ENCODE measurements around the gene PCSK7. TPM values are rescaled to one million over a fixed set of nuclear protein-coding genes. Genes with fewer than 3 reads are reported as not detected.

Gene PCSK7
- total and polyA plus RNA-seq, 2 of the 8 experiments (the other 6 are each of a cell fraction or from before 2014, with no cell fraction given): 23.4 to 38.5 TPM

- H3K27ac ChIP-seq (ENCODE audit: low read depth, low read length): no peak overlapping the region
- ChIA-PET POLR2A (ENCODE audit: partially characterized antibody) (interaction anchor here (1.7 to 1.8 kb wide), 2 partner anchors 10 to 11 kb away, joined by 4 to 18 read pairs; partner anchors contain the start of gene SIDT2), CTCF (ENCODE audit: partially characterized antibody) (interaction anchor here (1.0 to 2.3 kb wide), 4 partner anchors 14 to 55 kb away, joined by 3 to 7 read pairs (median 3); no protein-coding TSS in a partner anchor)
- no peak overlapping the region for H3K14ac ChIP-seq (ENCODE audit: insufficient read length)
- peaks cover 0 to 8% of the 10 kb centered on the region in 2 experiments; a peak in 2 of 4 replicates for H3K79me2 ChIP-seq (ENCODE audit: control insufficient read depth in 1 of 2, insufficient read depth in 2 of 2, low read length in 2 of 2)
- H3K23me2 ChIP-seq (ENCODE audit: low read depth, low read length): no peaks in the 10 kb centered on the region
- 88% methylated on average over 1 of the region's 1 CpG; no CpG with 5 or more reads in 1 of the 2 experiments for WGBS, 2 experiments (ENCODE audit: extremely low coverage in 1 of 2, insufficient coverage in 1 of 2, insufficient read length in 1 of 2, insufficient replicate concordance in 2 of 2, low coverage in 1 of 2, low lambda C conversion rate in 2 of 2, missing lambda C conversion rate in 1 of 2)
- H4K5ac ChIP-seq (ENCODE audit: insufficient read length, low read depth, low read length): no peak overlapping the region
- H3K23ac ChIP-seq (ENCODE audit: insufficient read length): no peak overlapping the region
- no peak overlapping the region for H2BK5ac ChIP-seq (ENCODE audit: low read depth, low read length)
- no peak overlapping the region for H4K8ac ChIP-seq (ENCODE audit: extremely low read depth, insufficient read depth, low read length)
- no peak overlapping the region for H3K18ac ChIP-seq (ENCODE audit: extremely low read depth, low read length)
- DNase-seq (ENCODE audit: low read depth in 1 of 2, low spot score in 2 of 2) (no peak), FAIRE-seq (no peak)
- H3K9ac ChIP-seq (replicated peaks in 1 of 4; ENCODE audit: extremely low read depth in 1 of 4, low read depth in 3 of 4, low read length in 3 of 4): no peak overlapping the region
- no peaks in the 10 kb centered on the region for H3K9me3 ChIP-seq (ENCODE audit: insufficient read depth in 2 of 2, low read depth in 1 of 2, low read length in 1 of 2)
- H2BK15ac ChIP-seq (ENCODE audit: low read length): no peak overlapping the region
- H3K4ac ChIP-seq (replicated peaks; ENCODE audit: insufficient read length, low read depth, low read length): no peak overlapping the region
- TF ChIP-seq PHF8 (conservative IDR thresholded peaks at IDR 0.05; ENCODE audit: low read depth, low read length) (no peak), TAF1 (IDR thresholded peaks at IDR 0.05; ENCODE audit: low read depth, low read length) (no peak), KDM4A (IDR thresholded peaks at IDR 0.05; ENCODE audit: low read depth, low read length, severe bottlenecking) (no peak), NRF1 (IDR thresholded peaks at IDR 0.05; ENCODE audit: low read depth, low read length) (no peak), SIN3A (conservative IDR thresholded peaks at IDR 0.05 in 1 of 2, IDR thresholded peaks at IDR 0.05 in 1 of 2; ENCODE audit: low read depth in 1 of 2, low read length in 2 of 2) (no peak)
- no peak overlapping the region for H2BK12ac ChIP-seq (ENCODE audit: low read depth, low read length)
- H2BK120ac ChIP-seq (replicated peaks; ENCODE audit: low read depth, low read length): no peak overlapping the region
- no peak overlapping the region for H4K91ac ChIP-seq (replicated peaks; ENCODE audit: insufficient read length, low read length)
- H3K4me3 ChIP-seq (ENCODE audit: extremely low read depth in 1 of 4, insufficient read depth in 2 of 4, low read depth in 3 of 4, low read length in 4 of 4): no peak overlapping the region
- H3K79me1 ChIP-seq (ENCODE audit: low read depth, low read length): no peaks in the 10 kb centered on the region; the same call in none of the 2 replicates
- no peak overlapping the region for H2BK20ac ChIP-seq (ENCODE audit: low read length)
- no peak overlapping the region for H3K4me2 ChIP-seq (ENCODE audit: insufficient read depth in 1 of 2, low read depth in 2 of 2, low read length in 2 of 2)
- no peaks in the 10 kb centered on the region for H3K4me1 ChIP-seq (replicated peaks in 1 of 4; ENCODE audit: control insufficient read depth in 3 of 4, insufficient read depth in 4 of 4, low read length in 3 of 4)
- peaks cover 21 to 79% (median 55%) of the 10 kb centered on the region in 4 experiments for H3K36me3 ChIP-seq (ENCODE audit: control insufficient read depth in 2 of 4, insufficient read depth in 4 of 4, low read length in 3 of 4)
- no peaks in the 10 kb centered on the region for H3K27me3 ChIP-seq (replicated peaks in 1 of 4; ENCODE audit: control insufficient read depth in 3 of 4, extremely low read depth in 1 of 4, insufficient read depth in 3 of 4, low read length in 3 of 4)
- H2AFZ ChIP-seq (ENCODE audit: low read length): no peak overlapping the region
- H3K56ac ChIP-seq (replicated peaks; ENCODE audit: insufficient read length, low read depth, low read length): no peak overlapping the region
- H2AK5ac ChIP-seq (ENCODE audit: low read depth, low read length): no peak overlapping the region
- peaks cover 2 to 3% of the 10 kb centered on the region in 2 experiments for H4K20me1 ChIP-seq (replicated peaks in 1 of 2; ENCODE audit: control insufficient read depth in 1 of 2, insufficient read depth in 2 of 2, low read length in 2 of 2)
Measured at GRCh38 chr11:117166491-117166890, 65.4 kb downstream of the PCSK7 start.

All from H1 (cell line).